ENCODE measurements around the gene WNT11.

Gene WNT11

DNA sequence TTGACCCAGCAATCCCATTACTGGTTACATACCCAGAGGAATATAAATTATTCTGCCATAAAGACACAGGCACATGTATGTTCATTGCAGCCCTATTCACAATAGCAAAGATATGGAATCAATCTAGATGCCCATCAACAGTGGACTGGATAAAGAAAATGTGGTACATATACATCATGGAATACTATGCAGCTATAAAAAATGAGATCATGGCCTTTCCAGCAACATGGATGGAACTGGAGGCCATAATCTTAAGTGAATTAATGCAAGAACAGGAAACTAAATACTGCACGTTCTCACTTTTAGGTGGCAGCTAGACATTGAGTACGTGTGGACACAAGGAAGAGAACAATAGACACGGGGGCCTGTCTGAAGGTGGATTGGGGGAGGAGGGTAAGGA lies 15.1 kb upstream of the WNT11 start:
- no peak overlapping the region for H3K4me3 ChIP-seq (ENCODE audit: low read depth, low read length)
- TF ChIP-seq POLR2A (IDR thresholded peaks at IDR 0.05; ENCODE audit: extremely low read depth, insufficient read length) (no peak), MYC (IDR thresholded peaks at IDR 0.05; ENCODE audit: low read depth, low read length) (no peak)
- TF ChIP-seq, protein P1, sequence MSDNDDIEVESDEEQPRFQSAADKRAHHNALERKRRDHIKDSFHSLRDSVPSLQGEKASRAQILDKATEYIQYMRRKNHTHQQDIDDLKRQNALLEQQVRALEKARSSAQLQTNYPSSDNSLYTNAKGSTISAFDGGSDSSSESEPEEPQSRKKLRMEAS (IDR thresholded peaks at IDR 0.05; ENCODE audit: low read depth, low read length) = no peak
- TF ChIP-seq, protein P2, sequence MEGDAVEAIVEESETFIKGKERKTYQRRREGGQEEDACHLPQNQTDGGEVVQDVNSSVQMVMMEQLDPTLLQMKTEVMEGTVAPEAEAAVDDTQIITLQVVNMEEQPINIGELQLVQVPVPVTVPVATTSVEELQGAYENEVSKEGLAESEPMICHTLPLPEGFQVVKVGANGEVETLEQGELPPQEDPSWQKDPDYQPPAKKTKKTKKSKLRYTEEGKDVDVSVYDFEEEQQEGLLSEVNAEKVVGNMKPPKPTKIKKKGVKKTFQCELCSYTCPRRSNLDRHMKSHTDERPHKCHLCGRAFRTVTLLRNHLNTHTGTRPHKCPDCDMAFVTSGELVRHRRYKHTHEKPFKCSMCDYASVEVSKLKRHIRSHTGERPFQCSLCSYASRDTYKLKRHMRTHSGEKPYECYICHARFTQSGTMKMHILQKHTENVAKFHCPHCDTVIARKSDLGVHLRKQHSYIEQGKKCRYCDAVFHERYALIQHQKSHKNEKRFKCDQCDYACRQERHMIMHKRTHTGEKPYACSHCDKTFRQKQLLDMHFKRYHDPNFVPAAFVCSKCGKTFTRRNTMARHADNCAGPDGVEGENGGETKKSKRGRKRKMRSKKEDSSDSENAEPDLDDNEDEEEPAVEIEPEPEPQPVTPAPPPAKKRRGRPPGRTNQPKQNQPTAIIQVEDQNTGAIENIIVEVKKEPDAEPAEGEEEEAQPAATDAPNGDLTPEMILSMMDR (IDR thresholded peaks at IDR 0.05; ENCODE audit: low read depth, low read length) = no peak

DNA sequence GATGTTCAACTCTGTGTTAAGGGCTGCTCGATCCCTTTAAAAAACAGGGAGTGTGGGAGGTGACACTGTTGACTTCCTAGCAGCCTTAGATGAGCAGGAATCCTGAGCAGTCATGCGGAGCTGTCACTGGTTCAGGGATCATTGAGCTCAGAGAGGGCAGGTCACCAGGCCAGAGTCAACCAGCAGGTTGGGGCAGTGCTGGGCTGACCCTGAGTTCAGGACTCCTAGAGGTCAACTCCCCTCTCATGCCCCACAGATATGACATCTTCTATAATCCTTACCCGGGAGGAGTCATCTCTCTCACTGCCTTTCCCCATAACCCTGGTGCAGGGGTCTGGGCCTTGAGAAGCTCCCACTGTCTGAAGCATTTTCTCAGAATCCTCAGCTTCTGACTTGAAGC lies 12.9 kb upstream of the WNT11 start:
- no peak overlapping the region for H3K4me3 ChIP-seq (ENCODE audit: low read depth, low read length)
- no peak for DNase-seq (ENCODE audit: low read depth)
- TF ChIP-seq, protein P2 (IDR thresholded peaks at IDR 0.05; ENCODE audit: low read depth, low read length) = no peak
- TF ChIP-seq, protein P1 (IDR thresholded peaks at IDR 0.05; ENCODE audit: low read depth, low read length) = no peak
- TF ChIP-seq MYC (IDR thresholded peaks at IDR 0.05; ENCODE audit: low read depth, low read length) (no peak), POLR2A (IDR thresholded peaks at IDR 0.05; ENCODE audit: extremely low read depth, insufficient read length) (no peak)

More for the DNA sequence above, 15.1 kb upstream of the WNT11 start:
- DNase-seq (ENCODE audit: low read depth) = no peak

DNA sequence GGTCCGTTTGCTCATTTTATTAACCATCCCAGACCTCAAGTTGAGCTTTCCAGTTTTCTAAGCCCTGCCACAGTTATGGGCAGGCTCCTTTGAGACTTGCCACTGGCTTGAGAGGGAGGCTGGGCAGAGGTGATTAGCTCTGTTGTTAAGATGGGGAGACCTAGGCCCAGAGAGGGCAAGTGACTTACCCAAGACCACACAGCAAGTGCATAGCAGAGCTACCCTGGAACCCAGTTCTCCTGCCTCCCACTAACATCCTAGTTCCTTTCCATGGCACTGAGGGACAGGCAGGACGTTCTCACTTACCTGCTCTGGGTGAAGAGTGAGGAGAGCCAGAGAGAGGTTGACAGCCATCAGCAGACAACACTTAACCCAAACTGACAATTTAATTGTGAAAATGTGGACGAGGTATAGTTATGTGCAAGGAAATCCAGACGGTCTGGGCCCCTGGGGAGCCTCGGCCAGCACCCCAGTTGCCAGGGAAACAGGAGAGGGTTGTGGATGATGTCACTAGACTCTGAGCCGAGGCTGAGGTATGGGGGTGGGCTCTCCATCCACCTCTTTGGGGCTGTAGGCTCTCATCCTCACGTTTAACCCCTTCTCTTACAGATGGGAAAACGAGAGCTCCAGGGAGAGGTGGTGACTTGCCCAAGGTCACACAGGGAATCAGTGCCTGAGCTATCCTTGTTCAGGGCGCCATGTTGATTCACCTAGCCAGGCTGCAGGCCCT lies 12.3 kb upstream of the WNT11 start:
- H3K4me3 ChIP-seq (ENCODE audit: low read depth, low read length) = no peak overlapping the region
- TF ChIP-seq POLR2A (IDR thresholded peaks at IDR 0.05; ENCODE audit: extremely low read depth, insufficient read length) (no peak), MYC (IDR thresholded peaks at IDR 0.05; ENCODE audit: low read depth, low read length) (no peak)
- TF ChIP-seq, protein P2 (IDR thresholded peaks at IDR 0.05; ENCODE audit: low read depth, low read length) = no peak
- no peak for DNase-seq (ENCODE audit: low read depth)

DNA sequence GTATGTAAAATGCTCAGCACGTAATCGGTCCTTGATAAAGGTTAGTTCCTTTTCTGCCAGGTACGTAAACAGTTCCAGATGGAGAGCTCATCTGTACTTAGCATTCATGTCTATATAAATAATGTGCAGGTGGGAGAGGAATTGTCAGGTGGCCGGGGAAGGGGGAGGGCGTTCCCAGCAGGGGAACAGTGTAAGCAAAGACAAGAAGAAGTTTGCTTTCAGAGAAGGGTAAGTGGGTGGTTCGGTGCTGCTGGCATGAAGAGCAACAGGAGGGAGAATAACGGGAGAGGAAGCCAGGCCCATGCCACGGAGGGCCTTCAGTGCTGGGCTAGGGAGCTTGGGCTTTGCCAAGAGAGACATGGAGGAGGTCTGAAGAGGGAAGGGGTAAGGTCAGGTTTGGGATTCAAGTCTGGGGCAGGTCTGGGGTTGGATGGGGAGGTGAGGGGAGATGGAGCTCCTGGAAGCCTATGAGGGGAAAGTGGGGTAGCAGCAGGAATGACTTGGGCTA lies 11.4 kb upstream of the WNT11 start:
- TF ChIP-seq MYC (IDR thresholded peaks at IDR 0.05; ENCODE audit: low read depth, low read length) = no peak
- TF ChIP-seq, protein P2 (IDR thresholded peaks at IDR 0.05; ENCODE audit: low read depth, low read length) = no peak
- TF ChIP-seq, protein P1 (IDR thresholded peaks at IDR 0.05; ENCODE audit: low read depth, low read length) = no peak
- no peak for TF ChIP-seq POLR2A (IDR thresholded peaks at IDR 0.05; ENCODE audit: extremely low read depth, insufficient read length)

DNA sequence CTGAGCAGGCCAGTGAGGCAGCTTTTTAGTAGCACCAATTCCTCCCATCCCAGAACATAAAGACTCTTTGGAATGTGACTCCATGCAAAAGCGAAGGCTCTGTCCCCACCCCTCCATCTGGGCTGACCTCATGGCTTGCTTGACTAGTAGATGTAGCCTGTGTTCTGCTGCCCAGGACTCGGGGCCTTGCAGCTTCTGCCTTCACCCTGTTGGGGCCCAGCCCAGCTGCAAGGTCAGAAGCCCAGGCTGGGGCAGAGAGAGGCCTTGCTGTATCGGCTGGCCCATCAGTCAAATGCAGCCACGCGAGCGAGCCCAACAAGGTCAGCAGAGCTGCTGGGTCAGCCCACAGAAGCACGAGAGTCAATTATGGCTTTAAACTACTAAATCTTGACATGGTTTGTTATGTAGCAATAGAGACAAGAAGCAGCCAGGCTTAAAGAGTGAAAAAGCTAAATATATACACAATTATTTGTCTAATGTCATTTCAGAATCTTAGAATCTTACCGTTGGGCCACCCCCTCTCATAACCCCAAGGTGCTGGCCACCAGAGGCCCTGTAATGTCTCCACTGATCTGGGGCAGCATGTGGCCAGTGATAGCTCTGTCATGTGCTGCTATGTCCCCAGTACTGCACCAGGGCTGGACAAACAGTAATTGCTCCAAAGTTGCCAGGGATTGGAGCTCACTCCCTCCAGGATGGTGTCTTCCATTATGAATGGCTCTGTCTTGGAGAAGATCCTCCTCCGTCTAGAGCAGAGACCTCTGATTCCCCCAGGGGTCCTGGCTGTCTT lies 10.4 kb upstream of the WNT11 start:
- H3K4me3 ChIP-seq (ENCODE audit: low read depth, low read length) = no peak overlapping the region
- TF ChIP-seq MYC (IDR thresholded peaks at IDR 0.05; ENCODE audit: low read depth, low read length) (no peak), POLR2A (IDR thresholded peaks at IDR 0.05; ENCODE audit: extremely low read depth, insufficient read length) (no peak)
- TF ChIP-seq, protein P2 (IDR thresholded peaks at IDR 0.05; ENCODE audit: low read depth, low read length) = no peak
- TF ChIP-seq, protein P1 (IDR thresholded peaks at IDR 0.05; ENCODE audit: low read depth, low read length) = no peak
- DNase-seq (ENCODE audit: low read depth) = no peak

More for the DNA sequence above, 11.4 kb upstream of the WNT11 start:
- no peak overlapping the region for H3K4me3 ChIP-seq (ENCODE audit: low read depth, low read length)
- no peak for DNase-seq (ENCODE audit: low read depth)
